ENCODE measurements around the gene SLIT3. TPM values are rescaled to one million over a fixed set of nuclear protein-coding genes. Genes with fewer than 3 reads are reported as not detected.
A peak's percentile ranks its signal among the peaks of the same experiment; 100 is the strongest.

The SLIT3 gene
- total RNA-seq, 1 donor from 2014 or later, result 0.22 TPM

DNA sequence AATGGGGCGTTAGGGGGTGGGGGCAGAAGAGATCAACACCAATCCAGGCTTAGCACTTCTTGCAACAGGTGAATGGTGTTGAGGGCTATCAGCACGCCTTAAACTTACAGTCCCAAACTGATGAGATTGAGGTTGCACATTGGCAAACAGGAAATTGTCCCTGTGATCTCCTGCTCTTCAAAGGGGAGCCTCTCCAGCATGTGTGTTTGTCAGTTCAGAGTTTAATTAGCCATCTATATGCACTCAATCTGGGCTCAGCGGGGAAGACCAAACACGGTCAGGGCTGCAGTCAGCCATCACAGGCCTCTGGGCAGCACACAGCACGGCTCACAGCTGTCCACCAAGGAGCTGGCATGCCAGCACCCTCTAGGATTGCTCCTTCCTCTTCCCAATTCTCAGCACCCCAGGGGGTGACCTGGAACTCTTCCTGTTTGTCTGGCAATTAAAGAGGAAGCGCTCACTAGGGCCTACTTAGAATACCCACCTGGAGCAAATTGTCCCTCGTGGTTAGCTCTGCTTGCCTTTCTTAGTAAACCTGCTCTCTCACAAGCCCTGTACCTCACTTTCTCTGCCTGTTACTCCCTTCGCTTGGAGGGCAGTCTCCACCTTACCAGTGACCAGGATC, 217.4 kb downstream of the SLIT3 start:
- H4K20me1 ChIP-seq (ENCODE audit: low read depth), result no peaks in the 10 kb centered on the region
- H3K27ac Mint-ChIP-seq, result peak overlapping the region; percentile 36
- no peak overlapping the region for H3K27ac ChIP-seq
- peaks cover 46% of the 10 kb centered on the region for H3K4me1 ChIP-seq
- no peaks in the 10 kb centered on the region for H3K79me2 ChIP-seq (ENCODE audit: low read depth)
- H3K4me2 ChIP-seq, result no peak overlapping the region
- no peak overlapping the region for H2AFZ ChIP-seq (replicated peaks)
- no peaks in the 10 kb centered on the region for H3K9me3 ChIP-seq (ENCODE audit: low read depth)
- H3K27me3 Mint-ChIP-seq (ENCODE audit: insufficient read depth, low read depth), result peaks cover 6% of the 10 kb centered on the region
- no peak overlapping the region for H3K9ac ChIP-seq
- TF ChIP-seq EZH2phosphoT487 (IDR thresholded peaks at IDR 0.05) (no peak), EZH2 (IDR thresholded peaks at IDR 0.05) (no peak)
- TF ChIP-seq, protein P1, sequence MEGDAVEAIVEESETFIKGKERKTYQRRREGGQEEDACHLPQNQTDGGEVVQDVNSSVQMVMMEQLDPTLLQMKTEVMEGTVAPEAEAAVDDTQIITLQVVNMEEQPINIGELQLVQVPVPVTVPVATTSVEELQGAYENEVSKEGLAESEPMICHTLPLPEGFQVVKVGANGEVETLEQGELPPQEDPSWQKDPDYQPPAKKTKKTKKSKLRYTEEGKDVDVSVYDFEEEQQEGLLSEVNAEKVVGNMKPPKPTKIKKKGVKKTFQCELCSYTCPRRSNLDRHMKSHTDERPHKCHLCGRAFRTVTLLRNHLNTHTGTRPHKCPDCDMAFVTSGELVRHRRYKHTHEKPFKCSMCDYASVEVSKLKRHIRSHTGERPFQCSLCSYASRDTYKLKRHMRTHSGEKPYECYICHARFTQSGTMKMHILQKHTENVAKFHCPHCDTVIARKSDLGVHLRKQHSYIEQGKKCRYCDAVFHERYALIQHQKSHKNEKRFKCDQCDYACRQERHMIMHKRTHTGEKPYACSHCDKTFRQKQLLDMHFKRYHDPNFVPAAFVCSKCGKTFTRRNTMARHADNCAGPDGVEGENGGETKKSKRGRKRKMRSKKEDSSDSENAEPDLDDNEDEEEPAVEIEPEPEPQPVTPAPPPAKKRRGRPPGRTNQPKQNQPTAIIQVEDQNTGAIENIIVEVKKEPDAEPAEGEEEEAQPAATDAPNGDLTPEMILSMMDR (IDR thresholded peaks at IDR 0.05), result no peak
- H3K4me3 ChIP-seq, result no peak overlapping the region
- no peaks in the 10 kb centered on the region for H3K27me3 ChIP-seq
- H3F3A ChIP-seq (ENCODE audit: low read depth), result peaks cover 38% of the 10 kb centered on the region
- peaks cover 76% of the 10 kb centered on the region for H3K4me1 Mint-ChIP-seq
- H3K9me3 Mint-ChIP-seq, result no peaks in the 10 kb centered on the region
- H3K4me3 Mint-ChIP-seq, result no peak overlapping the region
- H3K36me3 Mint-ChIP-seq, result no peaks in the 10 kb centered on the region
- no peak for DNase-seq (ENCODE audit: low spot score)
- H3K36me3 ChIP-seq, result no peaks in the 10 kb centered on the region

DNA sequence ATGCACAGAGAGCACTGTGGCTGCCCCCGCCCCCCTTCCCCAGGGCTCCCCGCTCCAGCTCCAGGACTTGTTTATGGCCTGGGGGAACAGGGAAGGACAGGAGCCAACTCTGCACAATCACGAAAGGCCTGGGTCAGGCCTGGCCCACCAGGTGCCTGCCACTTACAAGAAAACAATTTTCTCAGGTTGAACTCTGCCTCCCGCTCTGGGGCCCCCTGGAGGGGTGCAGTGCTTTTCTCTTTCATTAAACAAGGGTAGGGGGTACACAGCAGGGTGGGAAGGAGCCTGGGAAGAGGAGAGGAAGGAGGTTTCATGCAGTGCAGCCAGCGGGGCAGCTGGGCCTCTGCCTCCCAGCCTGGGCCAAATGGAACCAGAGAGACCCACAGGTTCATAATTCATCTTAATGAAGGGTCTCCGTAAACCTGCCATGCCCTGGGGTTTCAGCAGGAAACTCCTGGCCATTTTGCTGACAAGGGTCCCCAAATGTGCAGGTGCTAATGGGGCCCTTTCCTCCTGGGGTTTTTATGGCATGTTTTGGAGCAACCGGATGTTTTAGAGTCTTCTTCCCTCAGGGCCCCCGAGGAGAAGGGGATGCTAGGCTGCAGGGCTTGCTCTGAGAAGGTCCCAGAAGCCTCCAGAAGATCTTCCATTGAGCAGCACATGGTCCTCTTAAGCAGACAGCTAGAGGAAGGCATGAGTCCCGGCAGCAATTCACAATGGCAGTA, 219.8 kb downstream of the SLIT3 start:
- Mint-ChIP-seq H3K4me1 (peaks cover 52% of the 10 kb centered on the region), H3K36me3 (no peaks in the 10 kb centered on the region), H3K4me3 (no peak overlapping the region), H3K27ac (peak overlapping the region; percentile 64), H3K9me3 (no peaks in the 10 kb centered on the region), H3K27me3 (ENCODE audit: insufficient read depth, low read depth) (no peaks in the 10 kb centered on the region)
- no peaks in the 10 kb centered on the region for H3K27me3 ChIP-seq
- no peaks in the 10 kb centered on the region for H4K20me1 ChIP-seq (ENCODE audit: low read depth)
- no peaks in the 10 kb centered on the region for H3K9me3 ChIP-seq (ENCODE audit: low read depth)
- H3K79me2 ChIP-seq (ENCODE audit: low read depth), result no peaks in the 10 kb centered on the region
- no peak overlapping the region for H3K4me2 ChIP-seq
- H3K4me3 ChIP-seq, result no peak overlapping the region
- no peak overlapping the region for H3K27ac ChIP-seq
- H3K36me3 ChIP-seq, result no peaks in the 10 kb centered on the region
- TF ChIP-seq EZH2phosphoT487 (IDR thresholded peaks at IDR 0.05) (no peak), EZH2 (IDR thresholded peaks at IDR 0.05) (no peak)
- peak overlapping the region; percentile 47 for H2AFZ ChIP-seq (replicated peaks)
- peaks cover 18% of the 10 kb centered on the region for H3F3A ChIP-seq (ENCODE audit: low read depth)
- DNase-seq (ENCODE audit: low spot score), result no peak
- peaks cover 25% of the 10 kb centered on the region for H3K4me1 ChIP-seq
- H3K9ac ChIP-seq, result no peak overlapping the region

- Histone ChIP-seq H3K9me3 (ENCODE audit: low read depth) (no peaks in the 10 kb centered on the region), H3F3A (ENCODE audit: low read depth) (peaks cover 17% of the 10 kb centered on the region), H3K27me3 (no peaks in the 10 kb centered on the region), H3K79me2 (ENCODE audit: low read depth) (no peaks in the 10 kb centered on the region), H3K4me3 (no peak overlapping the region), H3K4me1 (peaks cover 21% of the 10 kb centered on the region), H3K27ac (no peak overlapping the region), H4K20me1 (ENCODE audit: low read depth) (no peaks in the 10 kb centered on the region), H3K9ac (no peak overlapping the region), H2AFZ (replicated peaks) (no peak overlapping the region), H3K4me2 (no peak overlapping the region), H3K36me3 (no peaks in the 10 kb centered on the region)
- DNase-seq (ENCODE audit: low spot score), result no peak
- Mint-ChIP-seq H3K9me3 (no peaks in the 10 kb centered on the region), H3K4me1 (peaks cover 45% of the 10 kb centered on the region), H3K27ac (peak overlapping the region; percentile 57), H3K27me3 (ENCODE audit: insufficient read depth, low read depth) (peaks cover 2% of the 10 kb centered on the region), H3K36me3 (no peaks in the 10 kb centered on the region), H3K4me3 (no peak overlapping the region)
- TF ChIP-seq, protein P1 (IDR thresholded peaks at IDR 0.05), result no peak
- no peak for TF ChIP-seq EZH2 (IDR thresholded peaks at IDR 0.05)
- TF ChIP-seq EZH2phosphoT487 (IDR thresholded peaks at IDR 0.05), result no peak
Measured at GRCh38 chr5:169080448-169080911, 220.5 kb downstream of the SLIT3 start.

DNA sequence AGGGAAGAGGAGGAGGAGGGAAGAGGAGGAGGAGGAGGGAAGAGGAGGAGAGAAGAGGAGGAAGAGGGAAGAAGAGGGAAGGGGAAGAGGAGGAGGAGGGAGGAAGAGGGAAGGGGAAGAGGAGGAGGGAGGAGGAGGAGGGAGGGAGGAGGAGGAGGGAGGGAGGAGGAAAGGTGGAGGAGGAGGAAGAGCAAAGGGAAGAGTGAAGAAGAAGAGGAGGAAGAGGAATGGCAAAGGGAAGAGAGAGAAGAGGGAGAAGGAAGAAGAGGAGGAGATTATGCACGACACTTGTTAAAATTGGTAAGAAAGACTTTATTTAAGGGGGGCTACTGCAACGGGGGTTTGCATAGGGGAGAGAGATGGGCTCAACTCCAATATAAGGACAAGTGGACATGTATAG, 221.2 kb downstream of the SLIT3 start:
- no peaks in the 10 kb centered on the region for H4K20me1 ChIP-seq (ENCODE audit: low read depth)
- Mint-ChIP-seq H3K4me3 (no peak overlapping the region), H3K27me3 (ENCODE audit: insufficient read depth, low read depth) (peaks cover 4% of the 10 kb centered on the region), H3K27ac (no peak overlapping the region), H3K36me3 (no peaks in the 10 kb centered on the region), H3K4me1 (peaks cover 38% of the 10 kb centered on the region), H3K9me3 (no peaks in the 10 kb centered on the region)
- H3K79me2 ChIP-seq (ENCODE audit: low read depth), result no peaks in the 10 kb centered on the region
- no peak overlapping the region for H3K4me3 ChIP-seq
- H3F3A ChIP-seq (ENCODE audit: low read depth), result peaks cover 9% of the 10 kb centered on the region
- no peak for DNase-seq (ENCODE audit: low spot score)
- no peak overlapping the region for H3K9ac ChIP-seq
- no peaks in the 10 kb centered on the region for H3K36me3 ChIP-seq
- H3K4me1 ChIP-seq, result peaks cover 13% of the 10 kb centered on the region
- H3K4me2 ChIP-seq, result no peak overlapping the region
- no peak overlapping the region for H3K27ac ChIP-seq
- TF ChIP-seq, protein P1 (IDR thresholded peaks at IDR 0.05), result no peak
- TF ChIP-seq EZH2 (IDR thresholded peaks at IDR 0.05) (no peak), EZH2phosphoT487 (IDR thresholded peaks at IDR 0.05) (no peak)
- H2AFZ ChIP-seq (replicated peaks), result no peak overlapping the region
- H3K9me3 ChIP-seq (ENCODE audit: low read depth), result no peaks in the 10 kb centered on the region
- no peaks in the 10 kb centered on the region for H3K27me3 ChIP-seq
